Measurements from ENCODE around the gene DMC1. TPM values are rescaled to one million over a fixed set of nuclear protein-coding genes. Genes with fewer than 3 reads are reported as not detected.

DMC1 gene
- total and polyA plus RNA-seq, 4 donors, result 0.24 to 2.7 (median 1.8) TPM

DNA sequence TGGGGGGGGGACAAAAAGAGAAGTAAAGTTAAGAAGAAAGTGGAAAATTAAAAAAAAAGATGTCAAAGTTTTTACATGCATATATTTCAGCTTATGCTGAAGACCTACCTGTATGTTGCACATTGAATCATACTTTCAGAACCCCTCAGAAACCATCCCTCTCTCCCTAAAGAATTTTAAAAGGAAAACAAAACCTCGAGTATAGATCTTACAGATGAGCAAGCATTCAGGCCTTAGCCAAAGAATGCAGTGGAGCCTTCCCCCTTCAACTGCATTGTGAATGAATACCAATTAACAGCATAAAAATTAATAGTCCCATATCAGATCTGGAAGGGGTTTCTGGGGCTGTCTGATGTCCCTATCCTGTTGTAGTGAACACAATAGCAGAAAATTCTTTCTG is 85.7 kb downstream of the DMC1 start:
- Histone ChIP-seq H3K4me3 (no peak overlapping the region), H3K36me3 (ENCODE audit: control insufficient read depth in 4 of 4, insufficient read depth in 4 of 4, low read length in 4 of 4) (peaks cover 41 to 78% (median 67%) of the 10 kb centered on the region in 4 donors), H3K9me3 (ENCODE audit: control insufficient read depth in 4 of 4, insufficient read depth in 3 of 4, low read length in 3 of 4) (no peaks in the 10 kb centered on the region), H3K27me3 (ENCODE audit: control insufficient read depth in 3 of 3, insufficient read depth in 3 of 3, low read length in 2 of 3) (no peaks in the 10 kb centered on the region), H3K27ac (ENCODE audit: low read depth in 1 of 2, low read length in 1 of 2) (no peak overlapping the region), H3K9ac (ENCODE audit: insufficient read depth in 1 of 2, low read length in 2 of 2) (no peak overlapping the region), H3K4me1 (ENCODE audit: control insufficient read depth in 5 of 5, insufficient read depth in 5 of 5, low read length in 5 of 5) (peaks cover 0 to 8% (median 0%) of the 10 kb centered on the region in 5 donors)
- TF ChIP-seq CTCF (IDR thresholded peaks at IDR 0.05; ENCODE audit: control extremely low read depth, extremely low read depth), result no peak
- DNase-seq (no peak), ATAC-seq (ENCODE audit: insufficient read depth, low FRiP score) (no peak)
- WGBS, 2 donors, result 74 to 82% methylated on average over 1 of the region's 1 CpG

DNA sequence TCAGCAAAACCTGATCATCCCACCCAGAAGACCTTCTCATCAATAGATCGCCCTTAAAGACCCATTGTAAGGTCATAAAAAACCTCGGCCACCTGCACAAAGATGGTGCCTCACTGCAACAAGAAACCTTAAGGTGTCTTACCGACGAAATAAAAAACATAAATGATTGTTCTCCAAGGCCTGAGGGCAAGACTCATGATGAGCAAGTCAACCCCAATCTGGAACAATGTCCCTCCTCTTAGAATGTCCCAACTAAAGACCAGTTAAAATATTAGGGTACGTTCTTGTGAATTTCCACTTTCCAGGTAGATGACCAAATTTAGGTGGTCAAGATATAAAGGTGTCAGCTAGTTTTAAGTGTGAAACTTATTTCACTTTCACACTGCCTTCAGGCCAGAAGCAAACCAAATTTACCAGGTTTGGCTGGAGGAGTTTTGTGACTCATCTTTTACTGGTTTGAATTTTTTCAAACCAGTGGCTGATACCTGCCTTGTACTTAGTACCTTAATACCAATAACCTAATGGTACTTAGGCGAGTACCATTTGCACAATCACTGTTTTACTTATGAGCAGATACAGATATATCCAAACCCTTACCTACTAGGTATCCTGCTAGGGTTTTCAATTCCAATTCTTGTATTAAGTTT is 87.2 kb downstream of the DMC1 start:
- H3K9ac ChIP-seq (ENCODE audit: insufficient read depth in 1 of 2, low read length in 2 of 2), result no peak overlapping the region
- H3K36me3 ChIP-seq (ENCODE audit: control insufficient read depth in 4 of 4, insufficient read depth in 4 of 4, low read length in 4 of 4), result peaks cover 36 to 67% (median 60%) of the 10 kb centered on the region in 4 donors
- no peaks in the 10 kb centered on the region for H3K27me3 ChIP-seq (ENCODE audit: control insufficient read depth in 3 of 3, insufficient read depth in 3 of 3, low read length in 2 of 3)
- no peaks in the 10 kb centered on the region for H3K9me3 ChIP-seq (ENCODE audit: control insufficient read depth in 4 of 4, insufficient read depth in 3 of 4, low read length in 3 of 4)
- H3K4me3 ChIP-seq, result no peak overlapping the region
- no peak for ATAC-seq (ENCODE audit: insufficient read depth, low FRiP score)
- 95 to 98% methylated on average over 6 of the region's 6 CpGs for WGBS, 2 donors
- TF ChIP-seq CTCF (IDR thresholded peaks at IDR 0.05; ENCODE audit: control extremely low read depth, extremely low read depth), result no peak
- peaks cover 0 to 8% (median 0%) of the 10 kb centered on the region in 5 donors for H3K4me1 ChIP-seq (ENCODE audit: control insufficient read depth in 5 of 5, insufficient read depth in 5 of 5, low read length in 5 of 5)
- no peak for DNase-seq
- H3K27ac ChIP-seq (ENCODE audit: low read depth in 1 of 2, low read length in 1 of 2), result no peak overlapping the region

- Histone ChIP-seq H3K27me3 (ENCODE audit: control insufficient read depth in 3 of 3, insufficient read depth in 3 of 3, low read length in 2 of 3) (no peaks in the 10 kb centered on the region), H3K9me3 (ENCODE audit: control insufficient read depth in 4 of 4, insufficient read depth in 3 of 4, low read length in 3 of 4) (no peaks in the 10 kb centered on the region), H3K27ac (ENCODE audit: low read depth in 1 of 2, low read length in 1 of 2) (no peak overlapping the region), H3K4me3 (no peak overlapping the region), H3K4me1 (ENCODE audit: control insufficient read depth in 5 of 5, insufficient read depth in 5 of 5, low read length in 5 of 5) (peaks cover 0 to 8% (median 0%) of the 10 kb centered on the region in 5 donors), H3K9ac (ENCODE audit: insufficient read depth in 1 of 2, low read length in 2 of 2) (no peak overlapping the region), H3K36me3 (ENCODE audit: control insufficient read depth in 4 of 4, insufficient read depth in 4 of 4, low read length in 4 of 4) (peaks cover 31 to 60% (median 54%) of the 10 kb centered on the region in 4 donors)
- 81 to 89% methylated on average over 8 of the region's 8 CpGs for WGBS, 2 donors
- no peak for DNase-seq
- TF ChIP-seq CTCF (IDR thresholded peaks at IDR 0.05; ENCODE audit: control extremely low read depth, extremely low read depth), result no peak
- ATAC-seq (ENCODE audit: insufficient read depth, low FRiP score), result no peak
Observed at GRCh38 chr22:38481871-38482332, 88.1 kb downstream of the DMC1 start.

All from lung (tissue), 12 donors.